Tibial nerve (tissue), 3 donors: ENCODE data around the gene HAUS3.

Experiments
- CTCF ChIP-seq, 5 experiments: fragments of 200-600 bp in 3 of 5; fragments of 450-650 bp in 2 of 5; sonication (generic) in 3 of 5; IDR thresholded peaks; one replicate each; pipeline ENCODE4 v1.5.1; 2016 to 2019; ENCODE audit warnings: antibody characterized with exemption in 5 of 5, mild to moderate bottlenecking in 3 of 5, moderate library complexity in 2 of 5
- POLR2A ChIP-seq, 2 donors: fragments of 450-650 bp; IDR thresholded peaks; one replicate each; pipeline ENCODE4 v1.6.1; 2017; ENCODE audit warnings: antibody characterized with exemption in 2 of 2, mild to moderate bottlenecking in 2 of 2, moderate library complexity in 2 of 2

GRCh38 chr4:2250357-2251072 is 8.6 kb upstream of the HAUS3 start:
- TF ChIP-seq CTCF (IDR thresholded peaks at IDR 0.05), result no peak
- TF ChIP-seq POLR2A (IDR thresholded peaks at IDR 0.05), result no peak
